Measurements from ENCODE around the gene CXXC5. TPM values are rescaled to one million over a fixed set of nuclear protein-coding genes. Genes with fewer than 3 reads are reported as not detected.

Gene CXXC5
- total RNA-seq, 2 experiments from 2014 or later, result 0.99 to 1.9 TPM

- Mint-ChIP-seq H3K27me3 (peaks cover 66% of the 10 kb centered on the region), H3K27ac (no peak overlapping the region), H3K9me3 (no peaks in the 10 kb centered on the region), H3K4me1 (peaks cover 28% of the 10 kb centered on the region), H3K36me3 (ENCODE audit: low read depth) (no peaks in the 10 kb centered on the region), H3K4me3 (peak overlapping the region; percentile 46)
- POLR2A ChIA-PET, result no interaction called here
- CTCF ChIA-PET, result interaction anchor here (0.5 to 1.7 kb wide), 8 partner anchors 9 to 1053 kb away, joined by 3 to 11 read pairs (median 3); partner anchors contain the start of gene ZMAT2
- no peak for DNase-seq
Measured at GRCh38 chr5:139647506-139648204, 494 bp upstream of the CXXC5 start.

GRCh38 chr5:139649082-139649991, 1.2 kb downstream of the CXXC5 start:
- no peaks in the 10 kb centered on the region for H3K36me3 Mint-ChIP-seq (ENCODE audit: low read depth)
- peaks cover 79% of the 10 kb centered on the region for H3K27me3 Mint-ChIP-seq
- CTCF ChIA-PET, result interaction anchor here (1.0 to 1.8 kb wide), 3 partner anchors 16 to 117 kb away, joined by 3 to 5 read pairs (median 4); no protein-coding TSS in a partner anchor
- no peaks in the 10 kb centered on the region for H3K9me3 Mint-ChIP-seq
- peak overlapping the region; percentile 59 for H3K4me3 Mint-ChIP-seq
- H3K27ac Mint-ChIP-seq, result no peak overlapping the region
- DNase-seq, result no peak
- POLR2A ChIA-PET, result no interaction called here
- H3K4me1 Mint-ChIP-seq, result peaks cover 32% of the 10 kb centered on the region

GRCh38 chr5:139650031-139650688, 2.0 kb downstream of the CXXC5 start:
- H3K27ac Mint-ChIP-seq, result no peak overlapping the region
- peaks cover 78% of the 10 kb centered on the region for H3K27me3 Mint-ChIP-seq
- ChIA-PET POLR2A (no interaction called here), CTCF (interaction anchor here (0.8 to 1.8 kb wide), 6 partner anchors 11 to 116 kb away, joined by 3 to 5 read pairs (median 4); no protein-coding TSS in a partner anchor)
- H3K36me3 Mint-ChIP-seq (ENCODE audit: low read depth), result no peaks in the 10 kb centered on the region
- peak overlapping the region; percentile 59 for H3K4me3 Mint-ChIP-seq
- no peaks in the 10 kb centered on the region for H3K9me3 Mint-ChIP-seq
- peaks cover 32% of the 10 kb centered on the region for H3K4me1 Mint-ChIP-seq
- DNase-seq, result no peak

DNA sequence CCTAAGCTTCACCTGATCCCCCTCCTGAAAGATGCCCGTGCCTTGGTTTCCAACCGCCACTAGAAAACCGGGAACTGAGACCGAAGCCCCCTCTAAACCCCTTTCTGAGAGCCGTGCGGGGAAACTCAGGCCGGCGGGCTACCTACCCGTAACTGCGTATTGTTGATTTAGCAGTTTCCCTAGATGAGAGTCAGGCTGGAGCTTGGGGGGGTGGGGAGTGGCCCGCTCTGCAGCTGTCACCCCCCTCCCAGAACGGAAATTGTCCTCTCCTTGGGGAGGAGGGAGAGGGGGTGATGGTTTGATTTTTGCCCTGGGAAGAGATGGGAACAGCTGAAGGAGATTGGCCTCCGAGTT, 2.5 kb downstream of the CXXC5 start:
- H3K36me3 Mint-ChIP-seq (ENCODE audit: low read depth), result no peaks in the 10 kb centered on the region
- POLR2A ChIA-PET, result no interaction called here
- CTCF ChIA-PET, result interaction anchor here (0.8 to 1.8 kb wide), 6 partner anchors 10 to 115 kb away, joined by 3 to 5 read pairs (median 4); no protein-coding TSS in a partner anchor
- no peak overlapping the region for H3K4me3 Mint-ChIP-seq
- peaks cover 32% of the 10 kb centered on the region for H3K4me1 Mint-ChIP-seq
- H3K27me3 Mint-ChIP-seq, result peaks cover 74% of the 10 kb centered on the region
- no peak overlapping the region for H3K27ac Mint-ChIP-seq
- no peaks in the 10 kb centered on the region for H3K9me3 Mint-ChIP-seq
- DNase-seq, result no peak

- Mint-ChIP-seq H3K4me1 (peaks cover 32% of the 10 kb centered on the region), H3K27ac (no peak overlapping the region), H3K9me3 (no peaks in the 10 kb centered on the region), H3K36me3 (ENCODE audit: low read depth) (no peaks in the 10 kb centered on the region), H3K27me3 (peaks cover 70% of the 10 kb centered on the region), H3K4me3 (no peak overlapping the region)
- ChIA-PET CTCF (interaction anchor here (0.8 to 1.8 kb wide), 6 partner anchors 10 to 137 kb away, joined by 3 to 5 read pairs (median 3); no protein-coding TSS in a partner anchor), POLR2A (no interaction called here)
- DNase-seq, result no peak
Measured at GRCh38 chr5:139651043-139651834, 3.1 kb downstream of the CXXC5 start.

GRCh38 chr5:139651853-139652787, 4.0 kb downstream of the CXXC5 start:
- ChIA-PET CTCF (interaction anchor here (1.2 to 2.3 kb wide), 3 partner anchors 13 to 136 kb away, joined by 3 to 7 read pairs (median 3); no protein-coding TSS in a partner anchor), POLR2A (interaction anchor here (0.6 kb wide), 1 partner anchor 111 kb away, joined by 3 read pairs; no protein-coding TSS in a partner anchor)
- DNase-seq, result peak; percentile 53
- no peak overlapping the region for H3K4me3 Mint-ChIP-seq
- no peaks in the 10 kb centered on the region for H3K9me3 Mint-ChIP-seq
- peaks cover 61% of the 10 kb centered on the region for H3K27me3 Mint-ChIP-seq
- H3K36me3 Mint-ChIP-seq (ENCODE audit: low read depth), result no peaks in the 10 kb centered on the region
- H3K27ac Mint-ChIP-seq, result no peak overlapping the region
- H3K4me1 Mint-ChIP-seq, result peaks cover 28% of the 10 kb centered on the region

- Mint-ChIP-seq H3K27ac (no peak overlapping the region), H3K27me3 (peaks cover 54% of the 10 kb centered on the region)
Measured at GRCh38 chr5:139652788-139653241, 4.7 kb downstream of the CXXC5 start.

DNA sequence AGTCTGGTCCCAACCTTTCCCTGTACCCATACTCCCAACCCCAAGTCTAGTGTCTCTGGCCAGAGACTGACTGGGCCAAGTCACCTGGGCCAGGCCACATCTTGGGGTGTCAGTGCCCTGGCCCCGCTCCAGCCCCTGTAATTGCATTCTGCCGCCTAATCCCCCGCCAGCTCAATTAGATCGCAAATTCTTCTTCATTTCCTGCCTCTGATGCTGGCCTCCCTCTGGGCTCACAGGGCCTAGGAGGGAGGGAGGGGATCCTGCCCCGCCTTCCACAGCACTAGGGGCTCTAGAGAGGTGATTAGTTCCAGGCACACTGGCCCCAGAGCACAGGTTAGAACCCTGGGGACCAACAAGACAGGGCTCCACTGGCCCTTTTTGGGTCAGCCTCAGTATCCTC, 5.5 kb downstream of the CXXC5 start:
- CTCF ChIA-PET, result interaction anchor here (1.2 to 2.3 kb wide), 3 partner anchors 10 to 112 kb away, joined by 3 to 7 read pairs (median 4); no protein-coding TSS in a partner anchor
- no peaks in the 10 kb centered on the region for H3K36me3 Mint-ChIP-seq (ENCODE audit: low read depth)
- no peak for DNase-seq
- H3K27me3 Mint-ChIP-seq, result peaks cover 51% of the 10 kb centered on the region
- H3K27ac Mint-ChIP-seq, result no peak overlapping the region
- no peaks in the 10 kb centered on the region for H3K9me3 Mint-ChIP-seq
- peaks cover 33% of the 10 kb centered on the region for H3K4me1 Mint-ChIP-seq
- H3K4me3 Mint-ChIP-seq, result no peak overlapping the region
- POLR2A ChIA-PET, result no interaction called here

More at GRCh38 chr5:139652788-139653241, 4.7 kb downstream of the CXXC5 start:
- ChIA-PET CTCF (interaction anchor here (1.3 to 2.3 kb wide), 2 partner anchors 14 to 112 kb away, joined by 3 to 7 read pairs; no protein-coding TSS in a partner anchor), POLR2A (interaction anchor here (0.6 kb wide), 1 partner anchor 112 kb away, joined by 3 read pairs; no protein-coding TSS in a partner anchor)
- Mint-ChIP-seq H3K4me1 (peaks cover 29% of the 10 kb centered on the region), H3K9me3 (no peaks in the 10 kb centered on the region), H3K4me3 (no peak overlapping the region), H3K36me3 (ENCODE audit: low read depth) (no peaks in the 10 kb centered on the region)
- no peak for DNase-seq

DNA sequence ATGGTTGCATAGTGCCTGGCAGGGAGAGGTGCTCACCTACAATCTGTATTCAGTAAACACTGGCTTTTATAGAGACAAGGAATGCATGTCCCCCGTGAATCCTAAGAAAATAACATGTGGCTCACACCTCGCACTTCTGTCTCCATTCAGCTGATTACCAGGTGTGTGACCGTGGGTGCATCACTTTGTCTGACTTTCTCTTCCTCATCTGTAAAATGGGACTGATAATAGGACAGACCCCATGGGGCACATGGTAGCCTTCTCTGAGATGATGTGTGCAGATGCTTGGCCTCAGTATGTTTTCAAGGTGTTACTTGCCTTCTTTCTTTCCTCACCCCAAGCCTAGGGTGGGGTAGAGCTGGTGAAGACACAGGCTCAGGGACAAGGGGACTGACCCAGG, 6.3 kb downstream of the CXXC5 start:
- Mint-ChIP-seq H3K27ac (no peak overlapping the region), H3K27me3 (peaks cover 48% of the 10 kb centered on the region), H3K9me3 (no peaks in the 10 kb centered on the region), H3K4me1 (peaks cover 32% of the 10 kb centered on the region), H3K4me3 (no peak overlapping the region), H3K36me3 (ENCODE audit: low read depth) (no peaks in the 10 kb centered on the region)
- CTCF ChIA-PET, result interaction anchor here (0.6 to 1.6 kb wide), 6 partner anchors 10 to 131 kb away, joined by 3 to 4 read pairs (median 4); no protein-coding TSS in a partner anchor
- POLR2A ChIA-PET, result no interaction called here
- no peak for DNase-seq

DNA sequence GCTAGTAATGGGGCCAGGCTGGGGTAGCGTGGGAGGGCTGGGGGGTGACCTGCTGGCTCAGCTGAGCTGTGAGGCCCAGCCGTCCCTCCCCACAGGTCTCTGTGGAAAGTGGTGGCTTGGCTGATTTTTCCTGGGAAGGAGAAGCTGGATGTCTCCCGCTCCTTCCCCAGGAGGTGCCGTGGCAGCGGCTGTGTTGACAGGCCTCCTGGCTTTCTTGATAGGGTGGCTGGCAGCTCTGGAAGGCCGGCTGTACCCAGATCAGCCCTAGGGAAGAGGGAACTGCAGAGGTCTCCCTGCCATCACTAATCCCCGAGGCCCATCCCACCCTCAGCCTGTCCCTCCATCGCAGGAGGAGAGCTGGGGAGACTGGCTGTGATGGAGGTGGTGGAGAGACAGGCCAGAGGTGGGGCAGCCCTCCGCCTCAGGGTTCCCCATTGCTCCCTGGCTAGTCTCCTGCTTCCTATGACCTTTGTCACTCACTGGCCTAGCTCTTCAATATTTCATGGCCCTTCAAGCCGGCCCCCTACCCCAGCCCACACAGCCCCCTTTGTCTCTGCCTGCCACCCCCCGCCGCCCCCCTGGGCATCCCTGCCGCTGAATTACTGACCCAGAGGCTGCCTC, 6.8 kb downstream of the CXXC5 start:
- no peak for DNase-seq
- CTCF ChIA-PET, result interaction anchor here (1.1 to 1.6 kb wide), 4 partner anchors 11 to 116 kb away, joined by 3 to 4 read pairs (median 4); no protein-coding TSS in a partner anchor
- Mint-ChIP-seq H3K4me3 (no peak overlapping the region), H3K27ac (no peak overlapping the region), H3K27me3 (peaks cover 43% of the 10 kb centered on the region), H3K36me3 (ENCODE audit: low read depth) (no peaks in the 10 kb centered on the region), H3K9me3 (no peaks in the 10 kb centered on the region), H3K4me1 (peaks cover 27% of the 10 kb centered on the region)
- POLR2A ChIA-PET, result no interaction called here
